Tibial nerve (tissue), 4 donors: ENCODE results near the gene HSP90AB1. TPM values are rescaled to one million over a fixed set of nuclear protein-coding genes. Genes with fewer than 3 reads are reported as not detected.

Source experiments
- DNase-seq, 2 donors: peaks; one replicate each; pipeline ENCODE4 v3.0.0-alpha.2; 2019; ENCODE audit warnings: low spot score in 2 of 2
- H3K27ac ChIP-seq, 4 donors: fragments of 200-600 bp; sonication (generic) in 3 of 4; one replicate each; pipeline ENCODE4 v1.5.1; 2017 to 2019; ENCODE audit warnings: mild to moderate bottlenecking in 1 of 4
- H3K27me3 ChIP-seq, 2 donors: fragments of 200-600 bp; sonication (generic) in 1 of 2; one replicate each; pipeline versions ENCODE4 v1.5.1 to v1.6.0; 2017 to 2019
- H3K36me3 ChIP-seq, 3 donors: fragments of 200-600 bp; sonication (generic); one replicate each; pipeline ENCODE4 v1.5.1; 2018 to 2019
- H3K4me1 ChIP-seq, 4 donors: fragments of 200-600 bp; sonication (generic) in 3 of 4; one replicate each; pipeline ENCODE4 v1.5.1; 2017 to 2019
- H3K4me3 ChIP-seq, 4 donors: fragments of 200-600 bp; sonication (generic) in 3 of 4; one replicate each; pipeline ENCODE4 v1.5.1; 2017 to 2019; ENCODE audit warnings: mild to moderate bottlenecking in 1 of 4, moderate library complexity in 1 of 4
- H3K9me3 ChIP-seq, 4 donors: fragments of 200-600 bp; sonication (generic) in 3 of 4; one replicate each; pipeline ENCODE4 v1.5.1; 2017 to 2019
- EP300 ChIP-seq, 2 donors: sonication (generic); formaldehyde crosslinking; IDR thresholded peaks; one replicate each; pipeline ENCODE4 v1.6.1; 2017; ENCODE audit warnings: antibody characterized with exemption in 2 of 2, mild to moderate bottlenecking in 1 of 2
- POLR2A ChIP-seq, 2 donors: fragments of 450-650 bp; IDR thresholded peaks; one replicate each; pipeline ENCODE4 v1.6.1; 2017; ENCODE audit warnings: antibody characterized with exemption in 2 of 2, mild to moderate bottlenecking in 2 of 2, moderate library complexity in 2 of 2
- WGBS, 2 donors: methylation state at CpG; one replicate each; pipeline ENCODE4 v1.1.5; 2018; 5-methylcytosine and 5-hydroxymethylcytosine counted together
- small RNA-seq: library from RNA; depleted of rRNA; stranded (forward); fragments of <200 nt; gene quantifications from one replicate; pipeline ENCODE3, GENCODE V24; 2016
- total RNA-seq, 4 donors: library from RNA; depleted of rRNA; stranded (reverse); fragments of >200 nt; gene quantifications; one replicate each; pipeline ENCODE4 v1.1.0, GENCODE V29; 2016
- TF ChIP-seq, protein P1 (sequence below), 5 experiments: fragments of 200-600 bp in 3 of 5; fragments of 450-650 bp in 2 of 5; sonication (generic) in 3 of 5; IDR thresholded peaks; one replicate each; pipeline ENCODE4 v1.5.1; 2016 to 2019; ENCODE audit warnings: antibody characterized with exemption in 5 of 5, mild to moderate bottlenecking in 3 of 5, moderate library complexity in 2 of 5

HSP90AB1 gene
- total RNA-seq, 4 donors from 2014 or later, result 485 to 580 (median 543) TPM

- no peak for DNase-seq
- peaks cover 0 to 17% (median 11%) of the 10 kb centered on the region in 4 donors for H3K4me1 ChIP-seq
- no peak for TF ChIP-seq POLR2A (IDR thresholded peaks at IDR 0.05)
- no peak for TF ChIP-seq EP300 (IDR thresholded peaks at IDR 0.05)
- TF ChIP-seq, protein P1, sequence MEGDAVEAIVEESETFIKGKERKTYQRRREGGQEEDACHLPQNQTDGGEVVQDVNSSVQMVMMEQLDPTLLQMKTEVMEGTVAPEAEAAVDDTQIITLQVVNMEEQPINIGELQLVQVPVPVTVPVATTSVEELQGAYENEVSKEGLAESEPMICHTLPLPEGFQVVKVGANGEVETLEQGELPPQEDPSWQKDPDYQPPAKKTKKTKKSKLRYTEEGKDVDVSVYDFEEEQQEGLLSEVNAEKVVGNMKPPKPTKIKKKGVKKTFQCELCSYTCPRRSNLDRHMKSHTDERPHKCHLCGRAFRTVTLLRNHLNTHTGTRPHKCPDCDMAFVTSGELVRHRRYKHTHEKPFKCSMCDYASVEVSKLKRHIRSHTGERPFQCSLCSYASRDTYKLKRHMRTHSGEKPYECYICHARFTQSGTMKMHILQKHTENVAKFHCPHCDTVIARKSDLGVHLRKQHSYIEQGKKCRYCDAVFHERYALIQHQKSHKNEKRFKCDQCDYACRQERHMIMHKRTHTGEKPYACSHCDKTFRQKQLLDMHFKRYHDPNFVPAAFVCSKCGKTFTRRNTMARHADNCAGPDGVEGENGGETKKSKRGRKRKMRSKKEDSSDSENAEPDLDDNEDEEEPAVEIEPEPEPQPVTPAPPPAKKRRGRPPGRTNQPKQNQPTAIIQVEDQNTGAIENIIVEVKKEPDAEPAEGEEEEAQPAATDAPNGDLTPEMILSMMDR (IDR thresholded peaks at IDR 0.05), result no peak
- H3K4me3 ChIP-seq, result no peak overlapping the region
- 86 to 92% methylated on average over 7 to 8 of the region's 8 CpGs for WGBS, 2 donors
- no peaks in the 10 kb centered on the region for H3K9me3 ChIP-seq
- peaks cover 0 to 67% (median 22%) of the 10 kb centered on the region in 3 donors for H3K36me3 ChIP-seq
- H3K27me3 ChIP-seq, result peaks cover 2 to 19% of the 10 kb centered on the region in 2 donors
- no peak overlapping the region for H3K27ac ChIP-seq
Measured at GRCh38 chr6:44301106-44301505, 54.2 kb downstream of the HSP90AB1 start.

- H3K27ac ChIP-seq, result no peak overlapping the region
- no peak for DNase-seq
- H3K4me3 ChIP-seq, result no peak overlapping the region
- peaks cover 2 to 10% of the 10 kb centered on the region in 2 donors for H3K27me3 ChIP-seq
- 88 to 91% methylated on average over 9 to 14 of the region's 14 CpGs for WGBS, 2 donors
- no peaks in the 10 kb centered on the region for H3K9me3 ChIP-seq
- peaks cover 0 to 13% (median 9%) of the 10 kb centered on the region in 4 donors for H3K4me1 ChIP-seq
- no peak for TF ChIP-seq EP300 (IDR thresholded peaks at IDR 0.05)
- H3K36me3 ChIP-seq, result peaks cover 0 to 75% (median 22%) of the 10 kb centered on the region in 3 donors
Measured at GRCh38 chr6:44301782-44302564, 55.1 kb downstream of the HSP90AB1 start.

- Histone ChIP-seq H3K27ac (no peak overlapping the region), H3K27me3 (peaks cover 0 to 2% of the 10 kb centered on the region in 2 donors), H3K4me3 (no peak overlapping the region), H3K9me3 (no peaks in the 10 kb centered on the region), H3K36me3 (peaks cover 0 to 84% (median 25%) of the 10 kb centered on the region in 3 donors), H3K4me1 (peaks cover 0 to 4% (median 2%) of the 10 kb centered on the region in 4 donors)
- TF ChIP-seq POLR2A (IDR thresholded peaks at IDR 0.05) (no peak), EP300 (IDR thresholded peaks at IDR 0.05) (no peak)
- TF ChIP-seq, protein P1 (IDR thresholded peaks at IDR 0.05), result no peak
- no peak for DNase-seq
- 91 to 94% methylated on average over 11 to 12 of the region's 12 CpGs for WGBS, 2 donors
Measured at GRCh38 chr6:44302856-44303255, 56.0 kb downstream of the HSP90AB1 start.

Small RNA genes lying within 50 kb of the gene (small RNA-seq; reads per million reads assigned to genes)
- gene RN7SL811P, result not detected

Other genes starting within 250 kb of the HSP90AB1 start
- 10 to 100 TPM in 3 of 4 donors, 1 to 10 TPM in 1; 8.8 to 36.6 (median 18.9) TPM for gene MRPL14, start 119.6 kb upstream of the HSP90AB1 start, total RNA-seq
- gene TMEM63B, start 119.5 kb upstream of the HSP90AB1 start, total RNA-seq, result 10 to 100 TPM; 18.6 to 34.5 (median 27.6) TPM
- 1 to 10 TPM in 3 of 4 donors, under 1 TPM in 1; 0.21 to 6.5 (median 4.2) TPM for gene CAPN11, start 88.3 kb upstream of the HSP90AB1 start, total RNA-seq
- gene MYMX, start 30.2 kb upstream of the HSP90AB1 start, total RNA-seq, result not detected
- 10 to 100 TPM; 51.4 to 83.1 (median 63.8) TPM for gene SLC29A1, start 23.5 kb upstream of the HSP90AB1 start, total RNA-seq
- gene SLC35B2, start 10.4 kb downstream of the HSP90AB1 start, total RNA-seq, result 10 to 100 TPM; 28.0 to 34.1 (median 33.1) TPM
- gene NFKBIE, start 18.4 kb downstream of the HSP90AB1 start, total RNA-seq, result 10 to 100 TPM; 12.7 to 20.7 (median 16.0) TPM
- gene TMEM151B, start 23.3 kb downstream of the HSP90AB1 start, total RNA-seq, result under 1 TPM in 1 of 4 donors, not detected in 3; 0.42 TPM
- gene AARS2, start 66.2 kb downstream of the HSP90AB1 start, total RNA-seq, result 10 to 100 TPM; 14.2 to 23.1 (median 17.7) TPM
- gene SPATS1, start 95.5 kb downstream of the HSP90AB1 start, total RNA-seq, result not detected
- 10 to 100 TPM; 16.7 to 20.1 (median 17.3) TPM for gene CDC5L, start 140.6 kb downstream of the HSP90AB1 start, total RNA-seq